Activated T-cell treated with anti-CD3 and anti-CD28 coated beads, Interleukin-2, amount 50 U/mL, for 72 hours (primary cell): ENCODE data around the gene PHF8. TPM values are rescaled to one million over a fixed set of nuclear protein-coding genes. Genes with fewer than 3 reads are reported as not detected.

Experiments used
- ATAC-seq, 2 donors: fragments of 150-1000 bp; cut with Tn5 transposase; replicated peaks in 1 of 2; 2 replicates each; pipeline ENCODE4 v1.10.0; 2021; ENCODE audit warnings: moderate library complexity in 2 of 2, mild to moderate bottlenecking in 1 of 2
- DNase-seq, 2 donors: peaks; one replicate each; pipeline ENCODE4 v3.0.0; 2021 to 2022; ENCODE audit warnings: mixed read lengths in 1 of 2
- H3K27ac Mint-ChIP-seq: one replicate; pipeline ENCODE4 v1.8.0; 2022; ENCODE audit warnings: mild to moderate bottlenecking, moderate library complexity, mixed read lengths
- H3K27me3 Mint-ChIP-seq: one replicate; pipeline ENCODE4 v1.8.0; 2022; ENCODE audit warnings: low read depth, mixed read lengths
- H3K36me3 Mint-ChIP-seq, 2 donors: one replicate each; pipeline ENCODE4 v1.8.0; 2022; ENCODE audit warnings: mixed read lengths in 2 of 2, mild to moderate bottlenecking in 1 of 2; ENCODE audit not compliant: insufficient read depth in 2 of 2
- H3K4me1 Mint-ChIP-seq: one replicate; pipeline ENCODE4 v1.8.0; 2022; ENCODE audit warnings: low read depth, mixed read lengths
- H3K4me3 Mint-ChIP-seq, 2 donors: one replicate each; pipeline ENCODE4 v1.8.0; 2022; ENCODE audit warnings: mild to moderate bottlenecking in 2 of 2, mixed read lengths in 2 of 2, moderate library complexity in 2 of 2
- H3K9me3 Mint-ChIP-seq, 2 donors: one replicate each; pipeline ENCODE4 v1.8.0; 2022; ENCODE audit warnings: mixed read lengths in 2 of 2
- total RNA-seq, 2 donors: library from RNA; stranded (reverse); gene quantifications; one replicate each; pipeline ENCODE4 v1.2.3, GENCODE V29; 2022

Gene PHF8
- total RNA-seq, 2 donors from 2014 or later: 53.6 to 59.7 TPM

- Mint-ChIP-seq H3K36me3 (peaks cover 11 to 12% of the 10 kb centered on the region in 2 donors), H3K27ac (no peak overlapping the region), H3K27me3 (peaks cover 19% of the 10 kb centered on the region), H3K4me1 (no peaks in the 10 kb centered on the region), H3K4me3 (no peak overlapping the region), H3K9me3 (no peaks in the 10 kb centered on the region)
- no peak for DNase-seq
- no peak for ATAC-seq
These were observed 54.1 kb downstream of the PHF8 start for GRCh38 chrX:53990171-53990570.

- H3K9me3 Mint-ChIP-seq: peaks cover 0 to 2% of the 10 kb centered on the region in 2 donors
- DNase-seq (no peak), ATAC-seq (no peak)
- H3K36me3 Mint-ChIP-seq: peaks cover 3 to 14% of the 10 kb centered on the region in 2 donors
- H3K27ac Mint-ChIP-seq: no peak overlapping the region
- no peaks in the 10 kb centered on the region for H3K27me3 Mint-ChIP-seq
- H3K4me3 Mint-ChIP-seq: no peak overlapping the region
- no peaks in the 10 kb centered on the region for H3K4me1 Mint-ChIP-seq
These were observed 59.4 kb downstream of the PHF8 start for GRCh38 chrX:53984895-53985294.

DNA sequence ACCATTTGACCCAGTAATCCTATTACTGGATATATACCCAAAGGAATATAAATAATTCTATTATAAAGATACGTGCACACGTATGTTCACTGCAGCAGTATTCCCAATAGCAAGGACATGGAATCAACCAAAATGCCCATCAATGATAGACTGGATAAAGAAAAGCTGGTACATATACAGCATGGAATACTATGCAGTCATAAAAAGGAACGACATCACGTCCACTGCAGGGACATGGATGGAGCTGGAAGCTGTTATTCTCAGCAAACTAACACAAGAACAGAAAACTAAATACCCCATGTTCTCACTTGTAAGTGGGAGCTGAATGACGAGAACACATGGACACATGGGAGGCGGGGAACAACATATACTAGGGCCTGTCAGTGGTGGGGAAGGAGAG, 69.7 kb downstream of the PHF8 start:
- ATAC-seq (no peak), DNase-seq (no peak)
- H3K4me1 Mint-ChIP-seq: no peaks in the 10 kb centered on the region
- H3K4me3 Mint-ChIP-seq: no peak overlapping the region
- peaks cover 16 to 29% of the 10 kb centered on the region in 2 donors for H3K36me3 Mint-ChIP-seq
- H3K27me3 Mint-ChIP-seq: no peaks in the 10 kb centered on the region
- no peak overlapping the region for H3K27ac Mint-ChIP-seq
- H3K9me3 Mint-ChIP-seq: peaks cover 2 to 3% of the 10 kb centered on the region in 2 donors

- Mint-ChIP-seq H3K4me1 (no peaks in the 10 kb centered on the region), H3K27ac (no peak overlapping the region), H3K36me3 (peaks cover 14 to 36% of the 10 kb centered on the region in 2 donors), H3K27me3 (no peaks in the 10 kb centered on the region), H3K4me3 (no peak overlapping the region), H3K9me3 (peaks cover 2 to 3% of the 10 kb centered on the region in 2 donors)
- DNase-seq: no peak
- no peak for ATAC-seq
These were observed 74.7 kb downstream of the PHF8 start for GRCh38 chrX:53969540-53969939.

- Mint-ChIP-seq H3K27me3 (no peaks in the 10 kb centered on the region), H3K4me1 (no peaks in the 10 kb centered on the region), H3K4me3 (no peak overlapping the region), H3K9me3 (no peaks in the 10 kb centered on the region), H3K36me3 (peaks cover 6 to 13% of the 10 kb centered on the region in 2 donors), H3K27ac (no peak overlapping the region)
- no peak for DNase-seq
- ATAC-seq: no peak
These were observed 94.0 kb downstream of the PHF8 start for GRCh38 chrX:53950130-53950733.

GRCh38 chrX:53940180-53940579, 104.1 kb downstream of the PHF8 start:
- H3K27ac Mint-ChIP-seq: no peak overlapping the region
- ATAC-seq: no peak
- H3K4me1 Mint-ChIP-seq: peaks cover 4% of the 10 kb centered on the region

DNA sequence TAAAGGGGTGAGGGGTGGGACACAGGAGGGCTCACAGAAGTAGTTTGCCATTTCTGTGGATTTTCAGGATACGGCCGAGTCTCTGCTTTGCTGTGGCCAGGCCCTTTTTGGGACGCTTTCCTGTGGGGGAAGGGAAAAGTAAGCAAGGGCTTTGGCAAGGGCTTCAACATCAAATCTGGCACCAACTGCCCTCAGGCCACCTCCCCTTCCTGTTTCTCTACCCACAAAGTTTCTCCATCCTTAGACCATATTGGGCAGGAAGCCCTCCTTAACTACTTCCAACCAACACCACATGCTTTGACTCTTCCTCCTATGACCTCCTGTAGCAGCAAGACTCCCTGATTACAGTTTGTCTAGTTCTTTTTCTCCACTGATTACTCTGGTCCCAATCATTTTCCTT, 105.1 kb downstream of the PHF8 start:
- Mint-ChIP-seq H3K9me3 (no peaks in the 10 kb centered on the region), H3K27ac (no peak overlapping the region), H3K4me1 (peaks cover 4% of the 10 kb centered on the region), H3K36me3 (peaks cover 1 to 5% of the 10 kb centered on the region in 2 donors), H3K27me3 (peaks cover 6% of the 10 kb centered on the region), H3K4me3 (no peak overlapping the region)
- ATAC-seq (no peak), DNase-seq (no peak)

More at GRCh38 chrX:53940180-53940579, 104.1 kb downstream of the PHF8 start:
- no peak for DNase-seq
- Mint-ChIP-seq H3K27me3 (peaks cover 6% of the 10 kb centered on the region), H3K9me3 (no peaks in the 10 kb centered on the region), H3K4me3 (no peak overlapping the region), H3K36me3 (peaks cover 1 to 5% of the 10 kb centered on the region in 2 donors)

DNA sequence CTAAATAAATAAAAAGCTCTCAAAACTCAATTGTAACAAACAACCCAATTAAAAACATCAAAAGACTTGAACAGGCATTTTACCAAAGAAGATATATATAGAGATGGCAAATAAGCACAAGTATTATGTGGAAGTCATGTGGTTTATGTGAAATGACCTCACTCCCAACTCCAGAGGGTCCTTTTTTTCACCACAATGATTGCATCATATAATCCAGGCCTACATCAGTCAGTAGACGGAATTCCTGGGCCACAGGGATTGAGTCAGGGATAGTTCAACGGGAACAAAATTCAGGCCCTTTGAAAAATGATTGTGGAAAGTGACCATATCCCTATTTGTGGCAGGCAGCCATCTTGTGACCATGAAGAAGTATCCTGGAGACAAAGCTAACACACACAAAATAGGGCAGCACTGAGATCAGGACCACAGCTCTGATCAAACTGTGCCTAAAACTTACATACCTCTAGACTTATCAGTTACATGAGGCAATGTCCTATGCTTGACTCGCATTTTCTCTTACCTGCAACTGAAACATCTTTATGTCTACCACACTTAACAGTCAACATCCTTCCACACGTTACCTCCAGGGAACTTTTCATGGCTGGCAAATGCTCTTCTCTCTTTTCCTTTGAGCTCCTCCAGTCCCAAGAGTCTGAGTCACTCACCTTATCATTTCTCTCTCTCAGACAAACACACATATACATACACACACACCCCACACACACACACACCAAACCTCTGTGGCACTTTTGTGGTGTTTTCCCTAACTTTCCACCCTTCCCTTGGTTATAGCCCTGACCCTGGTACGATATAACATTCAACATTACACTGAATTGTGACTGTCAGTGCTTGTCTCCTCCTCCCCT, 113.5 kb downstream of the PHF8 start:
- no peak for DNase-seq
- H3K27me3 Mint-ChIP-seq: peaks cover 8% of the 10 kb centered on the region
- H3K27ac Mint-ChIP-seq: no peak overlapping the region
- H3K36me3 Mint-ChIP-seq: no peaks in the 10 kb centered on the region
- no peaks in the 10 kb centered on the region for H3K4me1 Mint-ChIP-seq
- peak; percentile 56 to 61 for ATAC-seq
- H3K4me3 Mint-ChIP-seq: no peak overlapping the region
- no peaks in the 10 kb centered on the region for H3K9me3 Mint-ChIP-seq

GRCh38 chrX:53926030-53926429, 118.2 kb downstream of the PHF8 start:
- Mint-ChIP-seq H3K27me3 (peaks cover 17% of the 10 kb centered on the region), H3K4me1 (no peaks in the 10 kb centered on the region), H3K9me3 (no peaks in the 10 kb centered on the region), H3K4me3 (no peak overlapping the region), H3K27ac (no peak overlapping the region), H3K36me3 (no peaks in the 10 kb centered on the region)
- no peak for DNase-seq
- no peak for ATAC-seq

DNA sequence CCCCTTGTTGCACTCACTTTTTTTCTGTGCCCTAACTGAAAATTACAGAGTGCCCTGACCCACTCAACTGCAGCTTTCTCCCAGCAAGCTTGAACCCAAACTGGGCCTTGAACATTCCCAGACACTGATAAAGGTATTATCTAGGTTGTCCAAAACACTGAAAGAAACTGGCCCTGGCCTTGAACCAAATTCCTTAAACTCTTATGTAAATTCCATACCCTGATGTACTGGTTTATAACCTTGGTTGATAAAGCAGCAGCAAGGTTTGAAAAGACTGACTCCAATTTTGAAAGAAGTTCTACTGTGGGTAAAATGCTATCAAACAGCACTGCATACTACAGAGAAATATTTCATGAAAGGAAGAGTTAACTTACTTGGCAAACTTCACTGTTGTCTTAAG, 125.6 kb downstream of the PHF8 start:
- H3K36me3 Mint-ChIP-seq: no peaks in the 10 kb centered on the region
- no peaks in the 10 kb centered on the region for H3K9me3 Mint-ChIP-seq

GRCh38 chrX:53900623-53901022, 143.7 kb downstream of the PHF8 start:
- H3K9me3 Mint-ChIP-seq: peaks cover 2 to 6% of the 10 kb centered on the region in 2 donors
- no peaks in the 10 kb centered on the region for H3K4me1 Mint-ChIP-seq
- H3K27me3 Mint-ChIP-seq: peaks cover 29% of the 10 kb centered on the region
- H3K4me3 Mint-ChIP-seq: no peak overlapping the region
- peaks cover 2% of the 10 kb centered on the region in 2 donors for H3K36me3 Mint-ChIP-seq
- ATAC-seq: no peak
- H3K27ac Mint-ChIP-seq: no peak overlapping the region
- no peak for DNase-seq

More for the DNA sequence above, 125.6 kb downstream of the PHF8 start:
- ATAC-seq (no peak), DNase-seq (no peak)
- Mint-ChIP-seq H3K4me3 (no peak overlapping the region), H3K4me1 (no peaks in the 10 kb centered on the region), H3K27ac (no peak overlapping the region), H3K27me3 (peaks cover 32% of the 10 kb centered on the region)

DNA sequence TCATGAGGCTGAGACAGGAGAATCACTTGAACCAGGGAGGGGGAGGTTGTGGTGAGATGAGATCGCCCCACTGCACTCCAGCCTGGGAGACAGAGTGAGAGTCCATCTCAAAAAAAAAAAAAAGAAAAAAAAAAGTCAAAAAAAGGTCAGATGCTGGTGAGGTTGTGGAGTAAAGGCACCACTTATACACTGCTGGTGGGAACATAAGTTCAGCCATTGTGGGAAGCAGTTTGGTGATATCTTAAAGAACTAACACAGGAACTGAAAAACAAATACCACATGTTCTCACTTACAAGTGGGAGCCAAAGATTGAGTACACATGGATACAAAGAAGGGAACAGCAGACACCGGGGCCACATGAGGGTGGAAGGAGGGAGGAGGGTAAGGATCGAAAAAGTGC, 149.0 kb downstream of the PHF8 start:
- Mint-ChIP-seq H3K9me3 (peaks cover 2 to 6% of the 10 kb centered on the region in 2 donors), H3K27me3 (peaks cover 47% of the 10 kb centered on the region), H3K36me3 (peaks cover 2 to 4% of the 10 kb centered on the region in 2 donors), H3K27ac (no peak overlapping the region), H3K4me1 (no peaks in the 10 kb centered on the region), H3K4me3 (no peak overlapping the region)
- no peak for DNase-seq
- ATAC-seq: no peak
